Ishikawa (cell line): ENCODE measurements around the gene C10orf53.

Source experiments
- CREB1 ChIP-seq: IDR thresholded peaks from 2 replicates; pipeline ENCODE4 v1.6.1; 2012; ENCODE audit warnings: low read depth
- EP300 ChIP-seq: IDR thresholded peaks from 2 replicates; pipeline ENCODE4 v1.6.1; 2012; ENCODE audit warnings: borderline replicate concordance
- FOXM1 ChIP-seq: IDR thresholded peaks from 2 replicates; pipeline ENCODE4 v1.6.1; 2012; ENCODE audit warnings: low read depth, borderline replicate concordance
- RAD21 ChIP-seq: IDR thresholded peaks from 2 replicates; pipeline ENCODE4 v1.6.1; 2012; ENCODE audit warnings: low read depth
- YY1 ChIP-seq: IDR thresholded peaks from 2 replicates; pipeline ENCODE4 v1.6.1; 2012; ENCODE audit warnings: low read depth

DNA sequence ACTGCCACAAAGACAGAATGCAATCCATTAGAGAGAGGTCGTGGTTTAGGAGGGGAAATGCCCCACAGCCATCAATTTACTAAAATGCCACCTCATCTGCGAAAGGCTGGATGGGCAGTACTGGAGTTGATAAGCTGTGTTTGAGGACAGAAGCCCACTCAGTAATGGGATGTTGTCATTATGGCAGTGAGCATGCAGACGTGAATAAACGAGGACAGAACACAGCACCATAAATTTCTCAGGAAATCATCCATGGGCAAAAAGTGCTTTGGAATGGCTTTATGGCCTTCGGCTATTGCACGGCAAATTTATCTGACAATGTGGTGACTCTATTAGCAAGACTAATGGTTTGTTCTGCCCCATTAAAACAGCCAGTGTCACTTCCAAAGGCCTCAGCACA, 15.9 kb upstream of the C10orf53 start:
- TF ChIP-seq RAD21 (no peak), YY1 (no peak), FOXM1 (no peak), EP300 (no peak), CREB1 (no peak)
